Measurements from ENCODE around the gene MTHFD1L. TPM values are rescaled to one million over a fixed set of nuclear protein-coding genes. Genes with fewer than 3 reads are reported as not detected.

Gene MTHFD1L
- total and polyA plus RNA-seq, 3 donors from 2014 or later, result 23.4 to 35.3 (median 29.5) TPM

DNA sequence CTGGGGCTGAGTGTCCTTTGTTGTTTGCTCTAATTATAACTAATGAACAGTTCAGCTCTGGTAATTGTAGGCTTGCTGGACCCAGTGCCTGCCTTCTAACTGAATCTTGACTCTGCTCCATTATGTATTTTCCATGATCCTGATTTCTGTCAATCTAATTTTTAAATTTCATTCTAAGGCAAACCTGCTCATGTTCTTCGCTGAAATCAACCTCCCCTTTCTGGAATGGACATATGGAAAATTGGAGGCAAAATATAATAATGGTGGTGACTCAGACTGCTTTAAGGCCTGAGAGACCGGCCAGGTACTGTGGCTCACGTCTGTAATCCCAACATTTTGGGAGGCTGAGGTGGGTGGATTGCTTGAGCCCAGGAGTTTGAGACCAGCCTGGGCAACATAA lies 191.6 kb downstream of the MTHFD1L start:
- no peak overlapping the region for H3K4me3 ChIP-seq
- 94 to 97% methylated on average over 3 of the region's 3 CpGs for WGBS, 2 donors
- no peaks in the 10 kb centered on the region for H3K36me3 ChIP-seq (ENCODE audit: low read depth, missing control alignments)
- no peak for DNase-seq
- no peak for TF ChIP-seq POLR2A (IDR thresholded peaks at IDR 0.05)
- intact Hi-C loops (cut with DNase I; ENCODE audit: low total_unique reads), result no loop called here
- H3K27me3 ChIP-seq, result no peaks in the 10 kb centered on the region
- peak overlapping the region in 1 of 2 donors; percentile 22 for H3K27ac ChIP-seq
- peaks cover 19% of the 10 kb centered on the region for H3K4me1 ChIP-seq
- no peaks in the 10 kb centered on the region for H3K9me3 ChIP-seq

DNA sequence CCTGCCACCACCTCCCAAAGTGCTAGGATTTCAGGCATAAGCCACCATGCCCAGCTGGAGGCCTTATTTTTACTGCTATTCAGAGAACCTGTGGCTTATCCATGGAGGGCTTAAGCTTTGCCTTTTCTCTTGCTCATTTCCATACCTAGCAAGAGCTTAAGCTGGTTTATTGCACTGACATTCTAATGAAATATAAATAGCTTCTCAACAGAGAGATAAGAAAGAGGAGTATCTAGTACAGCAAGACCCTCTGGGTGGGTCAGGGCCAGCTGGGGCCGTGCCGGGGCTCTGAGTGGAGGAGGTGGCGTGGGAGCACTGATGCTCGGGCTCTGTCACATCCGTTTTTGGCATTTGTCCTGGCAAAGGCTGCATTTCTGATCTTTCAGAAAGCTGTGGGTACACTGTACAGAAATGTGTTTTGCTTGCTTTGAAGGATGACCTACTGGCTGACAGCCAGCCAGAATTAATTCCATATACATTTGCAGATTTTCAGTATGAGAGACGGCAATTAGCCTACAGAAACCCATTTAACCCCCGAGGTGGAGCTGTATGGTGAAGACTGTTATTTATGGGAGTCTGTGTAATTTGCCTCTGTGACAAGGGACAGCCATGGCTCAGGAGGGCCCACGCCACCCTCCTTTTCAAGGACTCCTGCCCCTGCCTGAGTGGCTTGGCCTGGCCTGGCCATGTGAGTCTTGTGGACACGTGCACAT lies 192.7 kb downstream of the MTHFD1L start:
- Histone ChIP-seq H3K9me3 (no peaks in the 10 kb centered on the region), H3K36me3 (ENCODE audit: low read depth, missing control alignments) (no peaks in the 10 kb centered on the region), H3K4me1 (peaks cover 19% of the 10 kb centered on the region), H3K27me3 (no peaks in the 10 kb centered on the region), H3K4me3 (no peak overlapping the region), H3K27ac (peak overlapping the region; percentile 22 to 42)
- 40 to 50% methylated on average over 8 to 9 of the region's 9 CpGs for WGBS, 2 donors
- intact Hi-C loops (cut with DNase I; ENCODE audit: low total_unique reads), result no loop called here
- DNase-seq, result peak; percentile 85
- TF ChIP-seq, protein P1, sequence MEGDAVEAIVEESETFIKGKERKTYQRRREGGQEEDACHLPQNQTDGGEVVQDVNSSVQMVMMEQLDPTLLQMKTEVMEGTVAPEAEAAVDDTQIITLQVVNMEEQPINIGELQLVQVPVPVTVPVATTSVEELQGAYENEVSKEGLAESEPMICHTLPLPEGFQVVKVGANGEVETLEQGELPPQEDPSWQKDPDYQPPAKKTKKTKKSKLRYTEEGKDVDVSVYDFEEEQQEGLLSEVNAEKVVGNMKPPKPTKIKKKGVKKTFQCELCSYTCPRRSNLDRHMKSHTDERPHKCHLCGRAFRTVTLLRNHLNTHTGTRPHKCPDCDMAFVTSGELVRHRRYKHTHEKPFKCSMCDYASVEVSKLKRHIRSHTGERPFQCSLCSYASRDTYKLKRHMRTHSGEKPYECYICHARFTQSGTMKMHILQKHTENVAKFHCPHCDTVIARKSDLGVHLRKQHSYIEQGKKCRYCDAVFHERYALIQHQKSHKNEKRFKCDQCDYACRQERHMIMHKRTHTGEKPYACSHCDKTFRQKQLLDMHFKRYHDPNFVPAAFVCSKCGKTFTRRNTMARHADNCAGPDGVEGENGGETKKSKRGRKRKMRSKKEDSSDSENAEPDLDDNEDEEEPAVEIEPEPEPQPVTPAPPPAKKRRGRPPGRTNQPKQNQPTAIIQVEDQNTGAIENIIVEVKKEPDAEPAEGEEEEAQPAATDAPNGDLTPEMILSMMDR (IDR thresholded peaks at IDR 0.05), result no peak
- TF ChIP-seq POLR2A (IDR thresholded peaks at IDR 0.05), result no peak

DNA sequence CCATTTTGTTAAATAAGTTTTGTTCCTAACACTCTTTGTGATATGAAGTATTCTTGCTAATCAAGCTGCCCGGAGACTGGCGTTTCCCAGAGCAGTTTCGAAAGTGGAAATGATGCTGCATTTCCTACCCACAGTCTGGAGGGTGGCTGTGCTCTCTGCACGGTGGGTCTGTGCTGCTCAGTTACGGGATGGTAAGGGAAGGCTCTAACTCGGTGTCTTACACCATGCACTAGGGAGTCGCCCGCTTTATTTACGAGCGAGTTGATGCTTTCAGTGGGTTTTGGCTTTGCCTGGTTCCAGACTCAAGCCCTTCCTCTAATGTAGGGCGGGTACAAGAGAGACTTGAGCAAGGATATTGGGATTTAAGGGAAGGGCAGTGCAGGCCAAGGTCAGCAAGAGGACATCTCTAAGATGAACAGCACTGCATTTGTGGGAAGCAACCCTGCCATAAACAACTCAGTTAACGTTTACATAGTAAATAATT lies 194.2 kb downstream of the MTHFD1L start:
- intact Hi-C loops (cut with DNase I; ENCODE audit: low total_unique reads), result no loop called here
- WGBS, 2 donors, result 85 to 87% methylated on average over 12 of the region's 12 CpGs
- Histone ChIP-seq H3K36me3 (ENCODE audit: low read depth, missing control alignments) (no peaks in the 10 kb centered on the region), H3K27me3 (no peaks in the 10 kb centered on the region), H3K9me3 (no peaks in the 10 kb centered on the region), H3K4me3 (no peak overlapping the region), H3K4me1 (peaks cover 14% of the 10 kb centered on the region), H3K27ac (peak overlapping the region in 1 of 2 donors; percentile 9)
- peak; percentile 9 for DNase-seq
- no peak for TF ChIP-seq POLR2A (IDR thresholded peaks at IDR 0.05)
- TF ChIP-seq, protein P1 (IDR thresholded peaks at IDR 0.05), result no peak

DNA sequence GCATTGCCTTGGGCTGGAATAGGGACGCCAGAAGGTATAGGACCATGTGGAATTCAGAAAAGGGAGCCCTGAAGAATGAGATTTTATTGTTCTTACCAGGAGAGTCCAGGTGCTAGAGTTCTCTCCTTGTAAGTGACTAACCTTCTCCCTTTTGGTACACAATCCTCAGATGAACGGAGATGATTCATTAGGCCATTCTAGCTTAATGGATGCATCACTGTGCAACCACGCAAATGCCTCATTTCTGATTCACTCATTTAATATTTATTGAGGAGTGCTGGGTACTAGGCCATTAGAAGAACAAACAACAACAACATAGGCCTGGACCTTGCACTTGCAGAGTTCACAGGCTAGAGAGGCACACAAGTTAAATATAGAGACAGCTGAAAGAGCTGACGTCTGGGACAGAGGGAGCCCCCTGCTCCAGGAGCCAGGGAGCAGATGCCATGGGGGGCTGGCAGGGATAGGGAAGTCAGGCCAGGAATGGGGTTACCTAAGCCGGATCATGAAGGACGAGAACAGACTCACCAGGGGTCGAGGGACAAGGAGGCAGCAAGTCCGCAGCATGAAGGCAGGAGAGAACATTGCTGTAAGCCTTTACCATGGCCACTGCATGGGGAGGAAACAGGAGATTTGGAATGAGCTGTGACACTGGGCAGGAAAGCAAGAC lies 194.7 kb downstream of the MTHFD1L start:
- intact Hi-C loops (cut with DNase I; ENCODE audit: low total_unique reads), result no loop called here
- no peak overlapping the region for H3K4me3 ChIP-seq
- H3K27ac ChIP-seq, result peak overlapping the region in 1 of 2 donors; percentile 9
- no peaks in the 10 kb centered on the region for H3K27me3 ChIP-seq
- H3K9me3 ChIP-seq, result no peaks in the 10 kb centered on the region
- no peaks in the 10 kb centered on the region for H3K36me3 ChIP-seq (ENCODE audit: low read depth, missing control alignments)
- H3K4me1 ChIP-seq, result peaks cover 14% of the 10 kb centered on the region
- WGBS, 2 donors, result 94% methylated on average over 8 of the region's 8 CpGs
- no peak for DNase-seq
- TF ChIP-seq, protein P1 (IDR thresholded peaks at IDR 0.05), result no peak
- no peak for TF ChIP-seq POLR2A (IDR thresholded peaks at IDR 0.05)

DNA sequence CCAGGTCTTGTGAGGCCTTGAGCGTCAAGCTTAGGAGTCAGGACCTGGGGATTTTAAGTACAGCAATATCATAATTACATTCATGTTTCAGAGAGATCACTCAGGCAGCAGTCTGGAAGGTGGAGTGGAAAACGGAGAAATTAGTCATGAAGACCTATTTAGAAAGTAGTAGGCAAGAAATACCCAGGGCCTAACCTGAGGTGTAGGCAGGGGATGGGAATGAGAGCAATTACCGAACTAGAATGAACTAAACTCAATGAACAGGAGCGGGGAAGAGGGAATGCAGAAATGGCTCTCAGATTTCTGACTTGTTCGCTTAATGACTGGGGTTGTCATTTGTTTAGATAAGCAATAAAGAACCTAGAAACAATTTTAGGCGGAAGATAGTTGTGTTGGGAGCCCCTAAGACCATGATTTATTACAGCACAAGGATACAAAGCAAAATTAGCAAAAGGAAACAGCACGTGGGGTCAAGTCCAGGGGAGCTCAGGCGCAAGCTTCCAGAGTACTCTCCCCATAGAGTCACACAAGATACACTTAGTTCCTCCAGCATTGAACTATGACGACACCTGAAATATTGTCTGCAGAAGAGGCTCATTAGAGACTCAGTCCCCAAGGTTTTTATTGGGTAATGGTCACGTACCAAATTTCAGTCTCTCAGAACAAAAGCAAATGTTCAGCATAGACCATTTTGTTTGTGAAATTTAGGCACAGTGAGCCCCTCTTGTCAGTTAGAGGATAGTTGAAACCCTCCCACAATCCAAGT lies 195.4 kb downstream of the MTHFD1L start:
- no peak for DNase-seq
- Histone ChIP-seq H3K27me3 (no peaks in the 10 kb centered on the region), H3K36me3 (ENCODE audit: low read depth, missing control alignments) (no peaks in the 10 kb centered on the region), H3K27ac (no peak overlapping the region), H3K4me1 (peaks cover 14% of the 10 kb centered on the region), H3K9me3 (no peaks in the 10 kb centered on the region), H3K4me3 (no peak overlapping the region)
- no peak for TF ChIP-seq POLR2A (IDR thresholded peaks at IDR 0.05)
- TF ChIP-seq, protein P1 (IDR thresholded peaks at IDR 0.05), result no peak
- 81 to 93% methylated on average over 10 of the region's 10 CpGs for WGBS, 2 donors
- intact Hi-C loops (cut with DNase I; ENCODE audit: low total_unique reads), result no loop called here
